Panc1 (cell line): ENCODE results near the gene MAPRE2. TPM values are rescaled to one million over a fixed set of nuclear protein-coding genes. Genes with fewer than 3 reads are reported as not detected.

ENCODE experiments used
- ATAC-seq: fragments of 200-7000 bp; cut with Tn5 transposase; 2 replicates; pipeline ENCODE4 v1.9.1; 2020; ENCODE audit warnings: mild to moderate bottlenecking, moderate library complexity
- BruUV-seq: library from RNA; stranded (reverse); fragments of 400-500 nt; replicated peaks from 2 replicates; lab custom pipeline; 2021; lab: Mats Ljungman, UMichigan
- CTCF ChIA-PET: fragments of 300-600 bp; sonication (Branson Sonifier 250); formaldehyde crosslinking; loops from one replicate; lab custom pipeline; 2022; ENCODE audit warnings: antibody characterized with exemption; lab: Charles Lee
- POLR2A ChIA-PET: fragments of 300-600 bp; sonication (Branson Sonifier 250); formaldehyde crosslinking; loops from one replicate; lab custom pipeline; 2022; ENCODE audit warnings: antibody characterized with exemption; lab: Charles Lee
- DNase-seq: peaks from one replicate; pipeline ENCODE4 v3.0.0-alpha.2; 2010; ENCODE audit warnings: low read depth, low spot score
- H3K27ac ChIP-seq: 2 replicates; pipeline ENCODE4 v1.5.1; 2011; ENCODE audit warnings: mild to moderate bottlenecking, low read length, inconsistent platforms
- H3K27me3 ChIP-seq: fragments of 200-500 bp; sonication (Bioruptor generic); 2 replicates; pipeline ENCODE4 v1.6.0; 2014; ENCODE audit warnings: low read length, inconsistent platforms; ENCODE audit not compliant: control insufficient read depth, insufficient read depth
- H3K36me3 ChIP-seq: fragments of 200-500 bp; sonication (Bioruptor generic); 2 replicates; pipeline ENCODE4 v1.5.1; 2014; ENCODE audit warnings: inconsistent platforms, mild to moderate bottlenecking, low read length, moderate library complexity; ENCODE audit not compliant: control insufficient read depth, insufficient read depth
- H3K4me1 ChIP-seq: 2 replicates; pipeline ENCODE4 v1.5.1; 2011; ENCODE audit warnings: inconsistent platforms, mild to moderate bottlenecking, low read length, moderate library complexity; ENCODE audit not compliant: control insufficient read depth, insufficient read depth
- H3K4me3 ChIP-seq, 2 experiments: 2 replicates each; pipeline ENCODE4 v1.5.1; 2011 to 2012; ENCODE audit warnings: low read depth in 2 of 2, low read length in 2 of 2, mild to moderate bottlenecking in 2 of 2, inconsistent platforms in 1 of 2, moderate library complexity in 1 of 2
- H3K9me3 ChIP-seq: fragments of 200-500 bp; sonication (Bioruptor generic); 2 replicates; pipeline ENCODE4 v1.5.1; 2014; ENCODE audit warnings: low read depth, mild to moderate bottlenecking, inconsistent platforms, low read length, moderate library complexity; ENCODE audit not compliant: control insufficient read depth, insufficient read depth
- POLR2AphosphoS5 ChIP-seq: IDR thresholded peaks from 2 replicates; pipeline ENCODE4 v1.6.1; 2012; ENCODE audit warnings: mild to moderate bottlenecking, low read depth, low read length, moderate library complexity
- SIN3A ChIP-seq: IDR thresholded peaks from 2 replicates; pipeline ENCODE4 v1.6.1; 2012; ENCODE audit warnings: low read depth, mild to moderate bottlenecking, low read length, moderate library complexity, borderline replicate concordance; ENCODE audit not compliant: insufficient read depth
- TCF7L2 ChIP-seq: IDR thresholded peaks from 2 replicates; pipeline ENCODE4 v1.6.1; 2011; ENCODE audit warnings: mild to moderate bottlenecking, low read depth, low read length, inconsistent platforms
- in situ Hi-C: cut with HindIII; loops from 2 replicates; pipeline ENCODE4 v1.10.0; 2016; ENCODE audit warnings: low sequenced_read_pairs, low pct_unique_long_range_greater_than_20kb
- intact Hi-C: fragments of 100-400 bp; cut with micrococcal nuclease; formaldehyde crosslinking; loops from one replicate; pipeline ENCODE4 v1.10.0; 2022; ENCODE audit not compliant: unreplicated experiment
- total RNA-seq: library from RNA; stranded (reverse); gene quantifications from one replicate; pipeline ENCODE4 v1.2.1, GENCODE V29; 2021; ENCODE audit not compliant: unreplicated experiment
- TF ChIP-seq, protein P1 (sequence below): fragments of 450-650 bp; IDR thresholded peaks from 2 replicates; pipeline ENCODE4 v1.5.1; 2017; ENCODE audit warnings: mild to moderate bottlenecking
- TF ChIP-seq, protein P2 (sequence below), 2 experiments: IDR thresholded peaks; 2 replicates each; pipeline ENCODE4 v1.6.1; 2011 to 2012; ENCODE audit warnings: low read depth in 2 of 2, control low read depth in 1 of 2, low read length in 1 of 2, mild to moderate bottlenecking in 1 of 2, moderate library complexity in 1 of 2; ENCODE audit not compliant: insufficient read depth in 1 of 2

The MAPRE2 gene
- total RNA-seq, 1 experiment from 2014 or later = 14.1 TPM

DNA sequence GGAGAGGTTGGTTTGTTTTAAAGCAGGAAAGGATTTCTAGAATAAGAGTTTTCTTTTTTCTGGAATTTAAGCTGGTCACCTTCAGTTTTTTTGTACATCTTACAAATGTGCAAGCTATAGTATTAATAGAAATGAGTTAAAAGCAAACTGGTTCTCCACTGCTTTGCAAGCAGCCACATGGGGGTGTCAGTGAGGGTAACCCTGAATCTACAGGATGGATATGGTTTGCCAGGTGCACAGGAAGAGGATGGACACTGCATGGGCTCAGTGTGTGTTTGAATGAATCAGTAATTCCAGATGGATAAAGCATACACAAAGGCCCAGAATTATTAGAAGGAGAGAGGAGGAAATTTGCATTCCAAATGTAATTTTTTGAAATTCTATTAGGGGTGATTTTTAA, 89.0 kb downstream of the MAPRE2 start:
- ChIA-PET CTCF (interaction anchor here (0.6 kb wide), 1 partner anchor 123 kb away, joined by 4 read pairs; no protein-coding TSS in a partner anchor), POLR2A (no interaction called here)
- Histone ChIP-seq H3K27me3 (no peaks in the 10 kb centered on the region), H3K9me3 (no peaks in the 10 kb centered on the region), H3K4me1 (no peaks in the 10 kb centered on the region), H3K27ac (no peak overlapping the region), H3K36me3 (no peaks in the 10 kb centered on the region), H3K4me3 (no peak overlapping the region)
- DNase-seq = no peak
- in situ Hi-C loops = no loop called here
- intact Hi-C loops = no loop called here
- ATAC-seq = no peak
- TF ChIP-seq, protein P1, sequence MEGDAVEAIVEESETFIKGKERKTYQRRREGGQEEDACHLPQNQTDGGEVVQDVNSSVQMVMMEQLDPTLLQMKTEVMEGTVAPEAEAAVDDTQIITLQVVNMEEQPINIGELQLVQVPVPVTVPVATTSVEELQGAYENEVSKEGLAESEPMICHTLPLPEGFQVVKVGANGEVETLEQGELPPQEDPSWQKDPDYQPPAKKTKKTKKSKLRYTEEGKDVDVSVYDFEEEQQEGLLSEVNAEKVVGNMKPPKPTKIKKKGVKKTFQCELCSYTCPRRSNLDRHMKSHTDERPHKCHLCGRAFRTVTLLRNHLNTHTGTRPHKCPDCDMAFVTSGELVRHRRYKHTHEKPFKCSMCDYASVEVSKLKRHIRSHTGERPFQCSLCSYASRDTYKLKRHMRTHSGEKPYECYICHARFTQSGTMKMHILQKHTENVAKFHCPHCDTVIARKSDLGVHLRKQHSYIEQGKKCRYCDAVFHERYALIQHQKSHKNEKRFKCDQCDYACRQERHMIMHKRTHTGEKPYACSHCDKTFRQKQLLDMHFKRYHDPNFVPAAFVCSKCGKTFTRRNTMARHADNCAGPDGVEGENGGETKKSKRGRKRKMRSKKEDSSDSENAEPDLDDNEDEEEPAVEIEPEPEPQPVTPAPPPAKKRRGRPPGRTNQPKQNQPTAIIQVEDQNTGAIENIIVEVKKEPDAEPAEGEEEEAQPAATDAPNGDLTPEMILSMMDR = no peak
- TF ChIP-seq SIN3A (no peak), TCF7L2 (no peak), POLR2AphosphoS5 (no peak)
- TF ChIP-seq, protein P2, sequence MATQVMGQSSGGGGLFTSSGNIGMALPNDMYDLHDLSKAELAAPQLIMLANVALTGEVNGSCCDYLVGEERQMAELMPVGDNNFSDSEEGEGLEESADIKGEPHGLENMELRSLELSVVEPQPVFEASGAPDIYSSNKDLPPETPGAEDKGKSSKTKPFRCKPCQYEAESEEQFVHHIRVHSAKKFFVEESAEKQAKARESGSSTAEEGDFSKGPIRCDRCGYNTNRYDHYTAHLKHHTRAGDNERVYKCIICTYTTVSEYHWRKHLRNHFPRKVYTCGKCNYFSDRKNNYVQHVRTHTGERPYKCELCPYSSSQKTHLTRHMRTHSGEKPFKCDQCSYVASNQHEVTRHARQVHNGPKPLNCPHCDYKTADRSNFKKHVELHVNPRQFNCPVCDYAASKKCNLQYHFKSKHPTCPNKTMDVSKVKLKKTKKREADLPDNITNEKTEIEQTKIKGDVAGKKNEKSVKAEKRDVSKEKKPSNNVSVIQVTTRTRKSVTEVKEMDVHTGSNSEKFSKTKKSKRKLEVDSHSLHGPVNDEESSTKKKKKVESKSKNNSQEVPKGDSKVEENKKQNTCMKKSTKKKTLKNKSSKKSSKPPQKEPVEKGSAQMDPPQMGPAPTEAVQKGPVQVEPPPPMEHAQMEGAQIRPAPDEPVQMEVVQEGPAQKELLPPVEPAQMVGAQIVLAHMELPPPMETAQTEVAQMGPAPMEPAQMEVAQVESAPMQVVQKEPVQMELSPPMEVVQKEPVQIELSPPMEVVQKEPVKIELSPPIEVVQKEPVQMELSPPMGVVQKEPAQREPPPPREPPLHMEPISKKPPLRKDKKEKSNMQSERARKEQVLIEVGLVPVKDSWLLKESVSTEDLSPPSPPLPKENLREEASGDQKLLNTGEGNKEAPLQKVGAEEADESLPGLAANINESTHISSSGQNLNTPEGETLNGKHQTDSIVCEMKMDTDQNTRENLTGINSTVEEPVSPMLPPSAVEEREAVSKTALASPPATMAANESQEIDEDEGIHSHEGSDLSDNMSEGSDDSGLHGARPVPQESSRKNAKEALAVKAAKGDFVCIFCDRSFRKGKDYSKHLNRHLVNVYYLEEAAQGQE (IDR thresholded peaks at IDR 0.05; ENCODE audit: insufficient read depth in 1 of 2, low read depth in 2 of 2, low read length in 1 of 2) = no peak
- BruUV-seq = no TSS peak

DNA sequence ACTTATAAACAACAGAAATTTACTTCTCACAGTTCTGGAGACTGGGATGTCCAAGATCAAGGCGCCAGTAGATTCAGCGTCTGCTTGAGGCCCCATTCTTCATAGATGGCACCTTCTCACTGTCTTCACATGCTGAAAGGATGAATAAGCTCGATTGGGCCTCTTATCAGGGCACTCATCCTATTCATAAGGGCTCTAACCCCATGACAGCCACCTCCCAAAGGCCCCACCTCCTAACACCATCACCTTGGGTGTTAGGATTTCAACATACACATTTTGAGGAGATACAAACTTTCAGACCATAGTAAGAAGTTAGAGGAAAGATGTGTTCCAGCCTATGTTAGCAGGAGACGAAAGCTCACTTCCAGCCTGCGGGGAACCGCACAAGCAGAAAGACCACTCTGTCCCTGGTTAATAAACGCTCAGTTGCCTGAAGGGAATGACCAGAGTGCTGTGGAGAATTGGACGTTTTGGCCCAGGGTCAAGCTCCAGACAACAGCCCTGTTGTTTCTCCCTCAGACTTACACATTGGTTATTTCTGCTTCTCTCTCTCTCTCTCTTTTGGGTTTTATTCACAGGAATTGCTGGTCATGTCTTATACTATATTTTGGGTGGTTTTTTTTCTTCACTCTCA, 90.3 kb downstream of the MAPRE2 start:
- Histone ChIP-seq H3K27ac (no peak overlapping the region), H3K4me3 (no peak overlapping the region), H3K36me3 (no peaks in the 10 kb centered on the region), H3K27me3 (no peaks in the 10 kb centered on the region), H3K4me1 (no peaks in the 10 kb centered on the region), H3K9me3 (no peaks in the 10 kb centered on the region)
- TF ChIP-seq, protein P2 (IDR thresholded peaks at IDR 0.05; ENCODE audit: insufficient read depth in 1 of 2, low read depth in 2 of 2, low read length in 1 of 2) = no peak
- TF ChIP-seq POLR2AphosphoS5 (no peak), SIN3A (no peak), TCF7L2 (no peak)
- TF ChIP-seq, protein P1 = no peak
- in situ Hi-C loops = no loop called here
- DNase-seq (no peak), ATAC-seq (no peak)
- BruUV-seq = no TSS peak
- POLR2A ChIA-PET = no interaction called here
- intact Hi-C loops = no loop called here
- CTCF ChIA-PET = no interaction called here
